ENCODE results near the gene THADA.

GRCh38 chr2:43331422-43331821 is 264.4 kb downstream of the THADA start:
- no peak for TF ChIP-seq CTCF (IDR thresholded peaks at IDR 0.05)
- no peak for TF ChIP-seq POLR2A (IDR thresholded peaks at IDR 0.05)
